SU-DHL-6 (cell line): ENCODE data around the gene FATE1.

ENCODE experiments used
- H2AFZ ChIP-seq: fragments of 200-600 bp; sonication (generic); 2 replicates; pipeline ENCODE4 v1.6.1; 2014; ENCODE audit warnings: low read depth, mild to moderate bottlenecking, moderate library complexity, mixed read lengths, antibody characterized with exemption, low read length; ENCODE audit not compliant: severe bottlenecking
- H3F3A ChIP-seq: fragments of 200-600 bp; shearing (Covaris generic); 2 replicates; pipeline ENCODE4 v1.6.0; 2016; ENCODE audit warnings: antibody characterized with exemption, mild to moderate bottlenecking; ENCODE audit not compliant: insufficient read depth
- H3K27ac ChIP-seq: fragments of 200-600 bp; sonication (generic); 2 replicates; pipeline ENCODE4 v1.5.1; 2016; ENCODE audit warnings: low read depth, mild to moderate bottlenecking, low read length, moderate library complexity, mixed read lengths
- H3K27me3 ChIP-seq: fragments of 200-600 bp; sonication (generic), shearing (Covaris generic); 2 replicates; pipeline ENCODE4 v1.6.0; 2014; ENCODE audit warnings: mild to moderate bottlenecking, low read length
- H3K36me3 ChIP-seq: fragments of 200-600 bp; sonication (generic); 2 replicates; pipeline ENCODE4 v1.6.1; 2014; ENCODE audit warnings: mild to moderate bottlenecking, low read length, mixed read lengths
- H3K4me2 ChIP-seq: fragments of 300-600, 200-600 bp; shearing (Covaris generic), sonication (generic); 2 replicates; pipeline ENCODE4 v1.6.0; 2014; ENCODE audit warnings: low read length, low read depth, mild to moderate bottlenecking; ENCODE audit not compliant: poor library complexity, severe bottlenecking
- H3K4me3 ChIP-seq: fragments of 200-600 bp; sonication (generic); 2 replicates; pipeline ENCODE4 v1.5.1; 2014; ENCODE audit warnings: antibody characterized with exemption, low read length, mild to moderate bottlenecking, mixed read lengths; ENCODE audit not compliant: insufficient read depth, poor library complexity, severe bottlenecking
- H3K79me2 ChIP-seq: fragments of 200-600 bp; sonication (generic); 2 replicates; pipeline ENCODE4 v1.6.1; 2014; ENCODE audit warnings: mild to moderate bottlenecking, low read length, moderate library complexity; ENCODE audit not compliant: insufficient read depth
- H3K9ac ChIP-seq: fragments of 200-600 bp; sonication (generic); 2 replicates; pipeline ENCODE4 v1.7.0; 2014; ENCODE audit warnings: mild to moderate bottlenecking, low read length
- H3K9me2 ChIP-seq: fragments of 200-600 bp; sonication (generic); replicated peaks from 2 replicates; pipeline ENCODE4 v1.6.1; 2014; ENCODE audit warnings: low read length; ENCODE audit not compliant: insufficient read depth
- H3K9me3 ChIP-seq: fragments of 200-600 bp; sonication (generic); 2 replicates; pipeline ENCODE4 v1.6.1; 2014; ENCODE audit warnings: low read length, mixed read lengths; ENCODE audit not compliant: insufficient read depth
- H4K20me1 ChIP-seq: fragments of 200-600 bp; sonication (generic); 2 replicates; pipeline ENCODE4 v1.6.1; 2014; ENCODE audit warnings: low read depth, mild to moderate bottlenecking, antibody characterized with exemption, low read length, moderate library complexity, mixed read lengths
- CTCF ChIP-seq: fragments of 200-600 bp; sonication (generic); IDR thresholded peaks from one replicate; pipeline ENCODE4 v1.5.1; 2017; ENCODE audit warnings: antibody characterized with exemption, mild to moderate bottlenecking, low read length, moderate library complexity; ENCODE audit not compliant: insufficient read depth, poor library complexity, severe bottlenecking
- EZH2phosphoT487 ChIP-seq: fragments of 200-600 bp; sonication (generic), shearing (Covaris generic); conservative IDR thresholded peaks from 2 replicates; pipeline ENCODE4 v1.6.1; 2018; ENCODE audit warnings: mild to moderate bottlenecking, antibody characterized with exemption, low read length, moderate library complexity, mixed read lengths

FATE1 gene

GRCh38 chrX:151734446-151734845 is 18.6 kb downstream of the FATE1 start, which contains the start of gene CNGA2:
TSS of gene CNGA2 (plus strand) at chrX:151734746. CDS start at chrX:151738484, 3,738 bp downstream.
- Histone ChIP-seq H3K9ac (no peak within 1 kb of the TSS), H3K27ac (no peak within 1 kb of the TSS), H3K9me3 (no peaks in the 10 kb centered on the region), H3K36me3 (no peaks in the 10 kb centered on the region), H3K79me2 (no peaks in the 10 kb centered on the region), H3K4me2 (no peak within 1 kb of the TSS), H3K4me3 (no peak within 1 kb of the TSS), H3F3A (no peaks in the 10 kb centered on the region), H2AFZ (no peak within 1 kb of the TSS), H3K27me3 (no peaks in the 10 kb centered on the region), H3K9me2 (no peaks in the 10 kb centered on the region), H4K20me1 (no peaks in the 10 kb centered on the region)
- no peak for TF ChIP-seq CTCF
- no peak for TF ChIP-seq EZH2phosphoT487

GRCh38 chrX:151735219-151735618 is 19.4 kb downstream of the FATE1 start:
- Histone ChIP-seq H4K20me1 (no peaks in the 10 kb centered on the region), H3K79me2 (no peaks in the 10 kb centered on the region), H3K4me2 (no peak overlapping the region), H3K9me2 (no peaks in the 10 kb centered on the region), H3K9ac (no peak overlapping the region), H3K27me3 (no peaks in the 10 kb centered on the region), H3K36me3 (no peaks in the 10 kb centered on the region), H3K9me3 (no peaks in the 10 kb centered on the region), H3K27ac (no peak overlapping the region), H2AFZ (no peak overlapping the region), H3F3A (no peaks in the 10 kb centered on the region), H3K4me3 (no peak overlapping the region)
- TF ChIP-seq CTCF: no peak
- TF ChIP-seq EZH2phosphoT487: no peak

- TF ChIP-seq EZH2phosphoT487 (no peak), CTCF (no peak)
Measured at GRCh38 chrX:151736685-151737084, 20.9 kb downstream of the FATE1 start.

More at GRCh38 chrX:151736685-151737084, 20.9 kb downstream of the FATE1 start:
- no peak overlapping the region for H2AFZ ChIP-seq
- H3K9ac ChIP-seq: no peak overlapping the region
- no peaks in the 10 kb centered on the region for H3K9me2 ChIP-seq
- H3K27ac ChIP-seq: no peak overlapping the region
- no peaks in the 10 kb centered on the region for H3K36me3 ChIP-seq
- no peaks in the 10 kb centered on the region for H3K27me3 ChIP-seq
- H3K4me2 ChIP-seq: no peak overlapping the region
- H3K4me3 ChIP-seq: no peak overlapping the region
- H3K9me3 ChIP-seq: no peaks in the 10 kb centered on the region
- H3K79me2 ChIP-seq: no peaks in the 10 kb centered on the region
- no peaks in the 10 kb centered on the region for H4K20me1 ChIP-seq
- H3F3A ChIP-seq: no peaks in the 10 kb centered on the region
